GM18873 (cell line): Measurements from ENCODE around the gene CDKN2C.
"Not testable (repeated sequence)": the region's sequence is repeated elsewhere in the genome, so short reads cannot be mapped to it uniquely, and the experiment has no call there.

Source experiments
- ATAC-seq: cut with Tn5 transposase; IDR thresholded peaks from one replicate; pipeline ENCODE4 v1.9.1; 2021; ENCODE audit warnings: mild to moderate bottlenecking, moderate library complexity, moderate number of reproducible peaks; ENCODE audit not compliant: unreplicated experiment, low FRiP score

The CDKN2C gene

GRCh38 chr1:50978144-50978851, 8.3 kb downstream of the CDKN2C start:
- ATAC-seq: peak; percentile 23

GRCh38 chr1:50978852-50979781, 9.1 kb downstream of the CDKN2C start:
- ATAC-seq: no peak

GRCh38 chr1:50979937-50980336, 9.9 kb downstream of the CDKN2C start:
- ATAC-seq: no peak

- no peak for ATAC-seq
Measured at GRCh38 chr1:50980505-50980904, 10.5 kb downstream of the CDKN2C start.

GRCh38 chr1:50981741-50982140, 11.7 kb downstream of the CDKN2C start:
- no peak for ATAC-seq

- ATAC-seq: no peak
Measured at GRCh38 chr1:50982611-50983010, 12.6 kb downstream of the CDKN2C start.

GRCh38 chr1:50983219-50983802, 13.3 kb downstream of the CDKN2C start:
- no peak for ATAC-seq

GRCh38 chr1:50985094-50985493, 15.0 kb downstream of the CDKN2C start:
- ATAC-seq: no peak

GRCh38 chr1:50986653-50987052, 16.6 kb downstream of the CDKN2C start:
- ATAC-seq: no peak

- no peak for ATAC-seq
Measured at GRCh38 chr1:50989694-50990093, 19.6 kb downstream of the CDKN2C start.

GRCh38 chr1:50992532-50993318, 22.7 kb downstream of the CDKN2C start:
- ATAC-seq: no peak

GRCh38 chr1:50993645-50994044, 23.6 kb downstream of the CDKN2C start:
- ATAC-seq: no peak

- no peak for ATAC-seq
Measured at GRCh38 chr1:50994997-50995396, 25.0 kb downstream of the CDKN2C start.

- no peak for ATAC-seq
Measured at GRCh38 chr1:50995651-50996050, 25.6 kb downstream of the CDKN2C start.

GRCh38 chr1:50996083-50996482, 26.0 kb downstream of the CDKN2C start:
- no peak for ATAC-seq

- ATAC-seq: not testable (repeated sequence)
Measured at GRCh38 chr1:50999375-50999774, 29.3 kb downstream of the CDKN2C start.

GRCh38 chr1:51000160-51000559, 30.1 kb downstream of the CDKN2C start:
- ATAC-seq: no peak

- ATAC-seq: no peak
Measured at GRCh38 chr1:51000651-51001050, 30.6 kb downstream of the CDKN2C start.

- no peak for ATAC-seq
Measured at GRCh38 chr1:51002516-51002915, 32.5 kb downstream of the CDKN2C start.

GRCh38 chr1:51005549-51005948, 35.5 kb downstream of the CDKN2C start:
- ATAC-seq: not testable (repeated sequence)
